ENCODE data around the gene GJA3.

Gene GJA3

GRCh38 chr13:20160306-20161274 is at the start of gene GJA3:
TSS of gene GJA3 (minus strand) at chr13:20161052. CDS start at chr13:20143288, 17,764 bp downstream.
- H3K4me3 ChIP-seq (ENCODE audit: low read length): peak within 1 kb of the TSS; percentile 66
- TF ChIP-seq ZNF274 (IDR thresholded peaks at IDR 0.05; ENCODE audit: low read depth, low read length): no peak

DNA sequence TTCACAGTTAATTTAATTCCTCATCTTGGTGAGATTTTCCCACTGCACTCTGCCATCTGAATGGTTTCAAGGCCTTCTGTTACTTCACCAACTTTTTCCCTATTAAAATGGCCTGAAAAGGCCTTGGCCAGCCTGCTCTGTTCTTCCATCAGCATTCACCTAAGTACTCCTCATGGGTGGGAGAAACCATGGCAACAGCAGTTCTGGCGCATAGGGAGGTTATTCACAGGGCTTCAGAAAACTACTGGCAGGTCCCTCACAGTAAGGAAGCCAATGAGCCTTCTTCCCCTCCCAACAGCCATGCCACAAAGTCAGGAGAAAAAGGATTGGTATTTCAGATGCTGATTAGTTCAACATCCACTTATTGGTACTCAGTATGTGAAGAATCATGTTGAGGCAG is 49.1 kb upstream of the GJA3 start:
- H3K4me3 ChIP-seq (ENCODE audit: low read length): no peak overlapping the region
- no peak for TF ChIP-seq ZNF274 (IDR thresholded peaks at IDR 0.05; ENCODE audit: low read depth, low read length)

- no peak for TF ChIP-seq ZNF274 (IDR thresholded peaks at IDR 0.05; ENCODE audit: low read depth, low read length)
- H3K4me3 ChIP-seq (ENCODE audit: low read length): no peak overlapping the region
Measured at GRCh38 chr13:20206698-20207235, 45.9 kb upstream of the GJA3 start.

DNA sequence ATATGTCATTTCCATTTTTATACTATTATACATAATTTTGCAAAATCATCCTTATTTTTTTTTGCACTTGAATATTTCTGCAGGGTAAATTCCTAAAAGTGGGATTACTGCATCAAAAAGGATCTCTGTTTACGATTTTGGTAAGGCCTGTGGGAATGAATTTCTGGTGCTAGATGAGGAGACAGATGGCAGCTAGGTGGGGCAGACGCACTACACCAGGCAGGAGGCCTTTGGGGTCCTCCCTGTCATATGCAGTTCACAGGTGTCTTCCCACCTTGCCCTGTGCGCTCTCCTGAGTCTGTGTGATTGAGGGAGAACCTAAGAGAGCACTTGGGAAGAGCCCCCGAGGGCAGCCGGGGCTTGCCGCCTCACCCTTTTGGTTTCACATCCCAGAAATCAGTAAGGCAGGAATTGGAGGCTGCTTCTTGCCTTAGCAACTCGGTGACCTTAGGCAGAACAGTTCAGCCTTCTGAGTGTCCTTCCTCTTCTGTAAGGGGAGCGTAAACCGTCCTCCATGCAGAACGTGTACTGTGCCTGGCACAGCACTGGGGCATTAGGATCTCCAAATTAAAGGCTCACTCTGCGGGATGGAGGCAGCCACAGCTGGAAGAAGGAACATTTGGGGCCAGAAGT is 45.3 kb upstream of the GJA3 start:
- no peak overlapping the region for H3K4me3 ChIP-seq (ENCODE audit: low read length)
- no peak for TF ChIP-seq ZNF274 (IDR thresholded peaks at IDR 0.05; ENCODE audit: low read depth, low read length)

- H3K4me3 ChIP-seq (ENCODE audit: low read length): no peak overlapping the region
- no peak for TF ChIP-seq ZNF274 (IDR thresholded peaks at IDR 0.05; ENCODE audit: low read depth, low read length)
Measured at GRCh38 chr13:20198781-20199180, 37.9 kb upstream of the GJA3 start.

GRCh38 chr13:20197361-20197834 is 36.5 kb upstream of the GJA3 start:
- TF ChIP-seq ZNF274 (IDR thresholded peaks at IDR 0.05; ENCODE audit: low read depth, low read length): no peak
- H3K4me3 ChIP-seq (ENCODE audit: low read length): no peak overlapping the region

DNA sequence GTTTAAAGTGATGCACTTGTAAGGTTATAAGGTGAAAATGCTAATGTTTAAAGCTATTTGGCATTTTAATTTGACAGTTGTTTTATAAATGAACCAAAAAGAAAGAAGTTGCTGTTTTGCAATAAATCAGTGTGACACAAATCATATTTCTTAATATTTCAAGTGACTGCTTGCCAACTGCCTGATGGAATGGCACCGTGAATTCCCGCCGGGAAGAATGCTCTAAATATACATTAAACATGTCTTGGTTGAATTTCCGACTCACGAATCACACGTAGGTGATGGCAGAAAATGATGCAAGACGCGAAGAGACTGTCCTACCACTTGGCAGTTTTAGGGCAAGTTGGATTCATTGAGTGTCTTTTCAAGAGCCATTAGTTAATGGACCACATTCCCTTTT is 34.9 kb upstream of the GJA3 start:
- TF ChIP-seq ZNF274 (IDR thresholded peaks at IDR 0.05; ENCODE audit: low read depth, low read length): no peak
- H3K4me3 ChIP-seq (ENCODE audit: low read length): no peak overlapping the region

- TF ChIP-seq ZNF274 (IDR thresholded peaks at IDR 0.05; ENCODE audit: low read depth, low read length): no peak
- peak overlapping the region; percentile 51; the same call in 1 of the 2 replicates for H3K4me3 ChIP-seq (ENCODE audit: low read length)
Measured at GRCh38 chr13:20193907-20194631, 33.2 kb upstream of the GJA3 start.

GRCh38 chr13:20193162-20193906 is 32.5 kb upstream of the GJA3 start:
- peak overlapping the region; percentile 51 for H3K4me3 ChIP-seq (ENCODE audit: low read length)
- no peak for TF ChIP-seq ZNF274 (IDR thresholded peaks at IDR 0.05; ENCODE audit: low read depth, low read length)

GRCh38 chr13:20192836-20193161 is 31.9 kb upstream of the GJA3 start, which contains the start of gene GJB2:
TSS of gene GJB2 (minus strand) at chr13:20192938. CDS start at chr13:20189581, 3,357 bp downstream.
- peak within 1 kb of the TSS; percentile 51 for H3K4me3 ChIP-seq (ENCODE audit: low read length)
- TF ChIP-seq ZNF274 (IDR thresholded peaks at IDR 0.05; ENCODE audit: low read depth, low read length): no peak

- no peak for TF ChIP-seq ZNF274 (IDR thresholded peaks at IDR 0.05; ENCODE audit: low read depth, low read length)
- H3K4me3 ChIP-seq (ENCODE audit: low read length): peak overlapping the region; percentile 51
Measured at GRCh38 chr13:20192158-20192835, 31.4 kb upstream of the GJA3 start.

- TF ChIP-seq ZNF274 (IDR thresholded peaks at IDR 0.05; ENCODE audit: low read depth, low read length): no peak
- peak overlapping the region; percentile 51; the same call in 1 of the 2 replicates for H3K4me3 ChIP-seq (ENCODE audit: low read length)
Measured at GRCh38 chr13:20191311-20192157, 30.7 kb upstream of the GJA3 start.

All from GM08714 (cell line).